ENCODE measurements around the gene MXD4. TPM values are rescaled to one million over a fixed set of nuclear protein-coding genes. Genes with fewer than 3 reads are reported as not detected.

The MXD4 gene
- total RNA-seq, 1 experiment from 2014 or later, result 9.1 TPM

GRCh38 chr4:2303121-2303685 lies 41.3 kb upstream of the MXD4 start:
- TF ChIP-seq CTCF (conservative IDR thresholded peaks at IDR 0.05; ENCODE audit: low read depth, low read length) (no peak), EZH2 (IDR thresholded peaks at IDR 0.05; ENCODE audit: borderline replicate concordance, low read depth, low read length, poor library complexity, severe bottlenecking) (no peak)
- CTCF ChIA-PET, result interaction anchor here (0.7 kb wide), 1 partner anchor 67 kb away, joined by 8 read pairs; no protein-coding TSS in a partner anchor
- DNase-seq (ENCODE audit: low spot score), result no peak
- Histone ChIP-seq H3K36me3 (ENCODE audit: insufficient read depth, low read length, poor library complexity, severe bottlenecking) (no peaks in the 10 kb centered on the region), H3K27ac (ENCODE audit: low read depth, low read length, poor library complexity, severe bottlenecking) (no peak overlapping the region), H3K4me3 (ENCODE audit: low read depth, low read length, poor library complexity, severe bottlenecking) (no peak overlapping the region), H3K9me3 (ENCODE audit: low read depth, low read length, poor library complexity, severe bottlenecking) (peaks cover 6% of the 10 kb centered on the region), H3K27me3 (replicated peaks; ENCODE audit: insufficient read depth, low read depth, low read length, poor library complexity) (no peaks in the 10 kb centered on the region), H3K4me1 (ENCODE audit: insufficient read depth, low read length, poor library complexity, severe bottlenecking) (no peaks in the 10 kb centered on the region)
- intact Hi-C loops (cut with micrococcal nuclease; ENCODE audit: unreplicated experiment), result no loop called here
- no TSS peak for BruUV-seq (replicated peaks)
- POLR2A ChIA-PET (ENCODE audit: low non-redundant PET), result no interaction called here

DNA sequence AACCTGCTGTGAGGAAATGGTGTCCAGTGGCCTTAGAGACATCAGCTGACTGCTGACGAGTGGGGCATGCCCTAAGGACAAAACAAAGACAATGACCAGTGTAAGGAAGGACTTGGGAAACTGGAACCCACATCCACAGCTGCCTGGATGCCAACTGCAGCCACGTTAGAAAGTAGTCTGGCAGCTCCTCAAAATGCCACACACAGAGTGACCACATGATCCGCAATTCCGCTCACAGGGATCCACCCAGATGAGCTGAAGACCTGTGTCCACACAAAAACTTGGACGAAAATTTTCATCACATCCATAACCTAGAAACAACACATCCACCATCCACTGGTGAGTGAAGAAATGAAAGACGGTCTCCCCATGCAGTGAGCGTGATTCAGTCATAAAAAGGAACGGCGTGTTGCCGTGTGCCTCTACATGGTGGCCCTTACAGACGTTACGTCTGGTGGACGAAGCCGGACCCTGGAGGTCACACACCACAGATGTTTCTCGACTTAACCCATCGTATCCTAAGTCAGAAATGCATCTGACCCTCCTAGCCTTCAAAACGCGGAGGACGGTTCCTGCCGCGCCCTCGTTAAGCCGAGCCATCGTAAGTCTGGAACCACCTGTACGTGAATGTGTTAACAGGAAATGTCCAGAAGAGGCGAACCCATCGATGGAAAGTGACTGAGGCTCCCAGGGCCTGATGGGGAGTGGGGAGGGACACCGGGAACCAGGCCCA lies 40.6 kb upstream of the MXD4 start:
- ChIA-PET POLR2A (ENCODE audit: low non-redundant PET) (no interaction called here), CTCF (interaction anchor here (0.7 kb wide), 1 partner anchor 68 kb away, joined by 8 read pairs; no protein-coding TSS in a partner anchor)
- no peaks in the 10 kb centered on the region for H3K4me1 ChIP-seq (ENCODE audit: insufficient read depth, low read length, poor library complexity, severe bottlenecking)
- TF ChIP-seq CTCF (conservative IDR thresholded peaks at IDR 0.05; ENCODE audit: low read depth, low read length) (no peak), EZH2 (IDR thresholded peaks at IDR 0.05; ENCODE audit: borderline replicate concordance, low read depth, low read length, poor library complexity, severe bottlenecking) (no peak)
- DNase-seq (ENCODE audit: low spot score), result no peak
- no peaks in the 10 kb centered on the region for H3K27me3 ChIP-seq (replicated peaks; ENCODE audit: insufficient read depth, low read depth, low read length, poor library complexity)
- intact Hi-C loops (cut with micrococcal nuclease; ENCODE audit: unreplicated experiment), result no loop called here
- no TSS peak for BruUV-seq (replicated peaks)
- no peak overlapping the region for H3K4me3 ChIP-seq (ENCODE audit: low read depth, low read length, poor library complexity, severe bottlenecking)
- H3K9me3 ChIP-seq (ENCODE audit: low read depth, low read length, poor library complexity, severe bottlenecking), result peaks cover 6% of the 10 kb centered on the region
- no peak overlapping the region for H3K27ac ChIP-seq (ENCODE audit: low read depth, low read length, poor library complexity, severe bottlenecking)
- H3K36me3 ChIP-seq (ENCODE audit: insufficient read depth, low read length, poor library complexity, severe bottlenecking), result no peaks in the 10 kb centered on the region

DNA sequence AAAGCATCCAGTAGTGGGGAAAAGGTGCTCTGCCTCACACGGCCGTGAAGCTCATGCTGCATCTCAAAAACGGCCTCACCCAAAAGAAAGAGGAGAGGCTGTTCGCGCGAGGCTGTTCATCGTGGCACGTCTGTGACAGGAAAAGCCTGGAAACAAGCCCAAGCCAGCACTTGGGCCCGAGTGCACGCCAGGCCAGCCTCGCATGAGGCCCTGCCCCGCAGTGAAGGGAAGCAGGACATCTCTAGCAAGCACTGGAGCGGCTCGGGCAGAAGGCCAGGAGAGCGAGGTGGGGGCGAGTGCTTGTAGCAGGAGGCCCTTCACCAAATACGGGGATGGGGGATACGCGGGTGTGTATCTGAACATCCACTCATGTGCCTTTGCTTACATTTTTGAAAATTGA lies 39.9 kb upstream of the MXD4 start:
- no peak for DNase-seq (ENCODE audit: low spot score)
- Histone ChIP-seq H3K36me3 (ENCODE audit: insufficient read depth, low read length, poor library complexity, severe bottlenecking) (no peaks in the 10 kb centered on the region), H3K27ac (ENCODE audit: low read depth, low read length, poor library complexity, severe bottlenecking) (no peak overlapping the region), H3K4me1 (ENCODE audit: insufficient read depth, low read length, poor library complexity, severe bottlenecking) (no peaks in the 10 kb centered on the region), H3K9me3 (ENCODE audit: low read depth, low read length, poor library complexity, severe bottlenecking) (peaks cover 1% of the 10 kb centered on the region), H3K4me3 (ENCODE audit: low read depth, low read length, poor library complexity, severe bottlenecking) (no peak overlapping the region), H3K27me3 (replicated peaks; ENCODE audit: insufficient read depth, low read depth, low read length, poor library complexity) (no peaks in the 10 kb centered on the region)
- intact Hi-C loops (cut with micrococcal nuclease; ENCODE audit: unreplicated experiment), result no loop called here
- no peak for TF ChIP-seq EZH2 (IDR thresholded peaks at IDR 0.05; ENCODE audit: borderline replicate concordance, low read depth, low read length, poor library complexity, severe bottlenecking)
- no peak for TF ChIP-seq CTCF (conservative IDR thresholded peaks at IDR 0.05; ENCODE audit: low read depth, low read length)
- ChIA-PET POLR2A (ENCODE audit: low non-redundant PET) (no interaction called here), CTCF (no interaction called here)
- no TSS peak for BruUV-seq (replicated peaks)
